DOHH2 (cell line): Measurements from ENCODE around the gene NTMT2.

ENCODE experiments used
- H3F3A ChIP-seq: fragments of 200-600 bp; sonication (generic), shearing (Covaris generic); 2 replicates; pipeline ENCODE4 v1.6.0; 2016; ENCODE audit warnings: antibody characterized with exemption, mild to moderate bottlenecking; ENCODE audit not compliant: control insufficient read depth, insufficient read depth
- H3K27ac ChIP-seq: fragments of 200-600 bp; sonication (generic); 2 replicates; pipeline ENCODE4 v1.5.1; 2014; ENCODE audit warnings: low read depth, mild to moderate bottlenecking, low read length, moderate library complexity
- H3K27me3 ChIP-seq: fragments of 200-600 bp; sonication (generic); 2 replicates; pipeline ENCODE4 v1.6.1; 2014; ENCODE audit warnings: mild to moderate bottlenecking, low read length, mixed read lengths; ENCODE audit not compliant: control insufficient read depth
- H3K36me3 ChIP-seq: fragments of 200-600 bp; sonication (generic); 2 replicates; pipeline ENCODE4 v1.6.1; 2014; ENCODE audit warnings: mild to moderate bottlenecking, low read length, moderate library complexity, mixed read lengths; ENCODE audit not compliant: control insufficient read depth
- H3K4me1 ChIP-seq: fragments of 200-600 bp; sonication (generic); 2 replicates; pipeline ENCODE4 v1.6.1; 2014; ENCODE audit warnings: mild to moderate bottlenecking, low read length, mixed read lengths; ENCODE audit not compliant: control insufficient read depth
- H3K4me2 ChIP-seq: fragments of 200-600 bp; sonication (generic); 2 replicates; pipeline ENCODE4 v1.6.0; 2014; ENCODE audit warnings: mild to moderate bottlenecking, low read length, moderate library complexity
- H3K4me3 ChIP-seq: fragments of 200-600 bp; sonication (generic); 2 replicates; pipeline ENCODE4 v1.5.1; 2014; ENCODE audit warnings: mild to moderate bottlenecking, low read length, mixed read lengths
- H3K79me2 ChIP-seq: fragments of 200-600 bp; sonication (generic); 2 replicates; pipeline ENCODE4 v1.6.1; 2014; ENCODE audit warnings: mild to moderate bottlenecking, low read length, mixed read lengths; ENCODE audit not compliant: control insufficient read depth
- H3K9me2 ChIP-seq: fragments of 200-600 bp; sonication (generic); replicated peaks from 2 replicates; pipeline ENCODE4 v1.6.1; 2014; ENCODE audit warnings: mild to moderate bottlenecking, low read length, mixed read lengths; ENCODE audit not compliant: control insufficient read depth
- H3K9me3 ChIP-seq: fragments of 200-600 bp; sonication (generic); 2 replicates; pipeline ENCODE4 v1.6.1; 2014; ENCODE audit warnings: antibody characterized with exemption, low read length, mixed read lengths; ENCODE audit not compliant: control insufficient read depth, insufficient read depth
- H4K20me1 ChIP-seq: fragments of 200-600 bp; sonication (generic); 2 replicates; pipeline ENCODE4 v1.6.0; 2014; ENCODE audit warnings: low read depth, mild to moderate bottlenecking, antibody characterized with exemption, low read length, moderate library complexity; ENCODE audit not compliant: control insufficient read depth, insufficient read depth
- EZH2phosphoT487 ChIP-seq: fragments of 200-600 bp; sonication (generic); IDR thresholded peaks from 2 replicates; pipeline ENCODE4 v1.6.1; 2017; ENCODE audit warnings: borderline replicate concordance, mild to moderate bottlenecking, antibody characterized with exemption, low read length, moderate library complexity, mixed read lengths
- TF ChIP-seq, protein P1 (sequence below): fragments of 200-600 bp; sonication (generic); IDR thresholded peaks from one replicate; pipeline ENCODE4 v1.5.1; 2014; ENCODE audit warnings: antibody characterized with exemption, mild to moderate bottlenecking, low read depth, low read length; ENCODE audit not compliant: poor library complexity, severe bottlenecking

Gene NTMT2

DNA sequence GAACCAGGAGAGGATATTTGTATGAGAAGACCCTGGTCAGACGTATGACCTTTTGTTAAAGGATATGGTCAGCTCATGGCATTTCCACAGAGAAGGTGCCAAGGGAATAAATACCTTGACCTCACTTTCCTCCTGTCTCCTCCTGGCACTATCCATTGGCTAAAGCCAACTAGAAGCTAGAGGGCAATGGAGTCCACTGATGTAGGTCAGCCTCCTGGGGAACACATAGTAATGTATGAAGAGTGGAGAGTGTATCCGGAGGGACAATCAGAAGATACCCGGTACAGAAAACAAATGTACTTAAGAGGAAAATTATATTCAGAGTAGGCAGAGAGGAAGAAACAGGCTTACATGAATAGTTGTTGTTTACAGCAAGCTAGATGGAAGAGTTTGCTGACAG is 698 bp upstream of the NTMT2 start:
- Histone ChIP-seq H3K36me3 (no peaks in the 10 kb centered on the region), H3K27ac (no peak overlapping the region), H3K9me3 (no peaks in the 10 kb centered on the region), H3K4me1 (no peaks in the 10 kb centered on the region), H3K27me3 (no peaks in the 10 kb centered on the region), H4K20me1 (no peaks in the 10 kb centered on the region), H3F3A (no peaks in the 10 kb centered on the region), H3K9me2 (no peaks in the 10 kb centered on the region), H3K4me3 (no peak overlapping the region), H3K79me2 (no peaks in the 10 kb centered on the region), H3K4me2 (no peak overlapping the region)
- TF ChIP-seq, protein P1, sequence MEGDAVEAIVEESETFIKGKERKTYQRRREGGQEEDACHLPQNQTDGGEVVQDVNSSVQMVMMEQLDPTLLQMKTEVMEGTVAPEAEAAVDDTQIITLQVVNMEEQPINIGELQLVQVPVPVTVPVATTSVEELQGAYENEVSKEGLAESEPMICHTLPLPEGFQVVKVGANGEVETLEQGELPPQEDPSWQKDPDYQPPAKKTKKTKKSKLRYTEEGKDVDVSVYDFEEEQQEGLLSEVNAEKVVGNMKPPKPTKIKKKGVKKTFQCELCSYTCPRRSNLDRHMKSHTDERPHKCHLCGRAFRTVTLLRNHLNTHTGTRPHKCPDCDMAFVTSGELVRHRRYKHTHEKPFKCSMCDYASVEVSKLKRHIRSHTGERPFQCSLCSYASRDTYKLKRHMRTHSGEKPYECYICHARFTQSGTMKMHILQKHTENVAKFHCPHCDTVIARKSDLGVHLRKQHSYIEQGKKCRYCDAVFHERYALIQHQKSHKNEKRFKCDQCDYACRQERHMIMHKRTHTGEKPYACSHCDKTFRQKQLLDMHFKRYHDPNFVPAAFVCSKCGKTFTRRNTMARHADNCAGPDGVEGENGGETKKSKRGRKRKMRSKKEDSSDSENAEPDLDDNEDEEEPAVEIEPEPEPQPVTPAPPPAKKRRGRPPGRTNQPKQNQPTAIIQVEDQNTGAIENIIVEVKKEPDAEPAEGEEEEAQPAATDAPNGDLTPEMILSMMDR = no peak
- TF ChIP-seq EZH2phosphoT487 = no peak

DNA sequence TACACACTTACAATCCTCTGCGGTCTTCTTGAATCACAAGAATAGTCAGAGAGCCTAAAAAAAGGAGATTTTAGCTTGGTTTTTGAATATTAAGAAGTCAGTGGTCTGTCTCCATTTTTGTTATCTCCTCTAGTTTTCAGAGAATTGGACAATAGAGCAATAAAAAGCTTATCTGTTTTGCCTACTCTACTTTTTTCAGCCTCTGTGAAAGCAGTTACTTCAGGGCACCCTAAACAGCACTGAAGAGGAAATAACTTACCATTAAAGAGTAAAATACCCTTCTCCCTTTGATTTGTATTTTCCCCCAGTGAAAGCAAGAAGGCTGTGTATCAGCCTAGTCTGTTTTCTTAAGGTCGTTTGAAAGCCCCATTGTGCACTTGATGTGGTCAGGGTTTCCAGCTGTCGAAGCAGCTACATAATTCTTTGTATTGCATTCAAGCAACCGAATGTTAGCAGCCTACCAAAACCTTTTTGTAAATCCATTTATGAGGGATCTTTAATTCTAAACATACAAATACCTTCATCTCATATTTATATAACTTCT is 1.0 kb downstream of the NTMT2 start:
- H3K79me2 ChIP-seq = no peaks in the 10 kb centered on the region
- no peaks in the 10 kb centered on the region for H4K20me1 ChIP-seq
- no peak overlapping the region for H3K27ac ChIP-seq
- no peak overlapping the region for H3K4me3 ChIP-seq
- TF ChIP-seq, protein P1 = no peak
- TF ChIP-seq EZH2phosphoT487 = no peak
- no peaks in the 10 kb centered on the region for H3F3A ChIP-seq
- H3K36me3 ChIP-seq = no peaks in the 10 kb centered on the region
- H3K9me3 ChIP-seq = no peaks in the 10 kb centered on the region
- H3K27me3 ChIP-seq = no peaks in the 10 kb centered on the region
- H3K9me2 ChIP-seq = no peaks in the 10 kb centered on the region
- H3K4me1 ChIP-seq = no peaks in the 10 kb centered on the region
- no peak overlapping the region for H3K4me2 ChIP-seq

DNA sequence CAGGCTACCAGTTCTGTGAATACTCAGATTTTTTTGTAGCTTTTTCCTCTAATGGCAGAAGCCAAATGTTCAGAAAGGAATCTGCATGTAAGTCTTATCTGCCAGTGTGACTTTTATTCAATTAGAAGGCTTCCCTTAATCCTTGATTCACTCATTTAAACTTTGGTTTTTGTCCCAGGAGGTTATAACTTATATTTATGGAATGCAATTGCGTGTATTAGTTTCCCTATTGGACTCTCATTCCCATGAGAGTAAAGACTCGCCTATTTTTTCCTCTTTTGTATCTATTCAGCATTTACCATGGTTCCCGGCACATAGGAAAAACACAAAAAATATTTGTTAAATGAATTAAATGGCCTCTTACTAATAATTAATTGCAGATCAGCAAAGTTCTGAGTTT is 3.5 kb downstream of the NTMT2 start:
- H3K79me2 ChIP-seq = no peaks in the 10 kb centered on the region
- no peak overlapping the region for H3K4me2 ChIP-seq
- TF ChIP-seq, protein P1 = no peak
- no peak for TF ChIP-seq EZH2phosphoT487
- no peak overlapping the region for H3K27ac ChIP-seq
- no peaks in the 10 kb centered on the region for H3F3A ChIP-seq
- H3K4me1 ChIP-seq = no peaks in the 10 kb centered on the region
- no peaks in the 10 kb centered on the region for H3K27me3 ChIP-seq
- no peaks in the 10 kb centered on the region for H4K20me1 ChIP-seq
- H3K9me3 ChIP-seq = no peaks in the 10 kb centered on the region
- H3K36me3 ChIP-seq = no peaks in the 10 kb centered on the region
- no peak overlapping the region for H3K4me3 ChIP-seq
- H3K9me2 ChIP-seq = no peaks in the 10 kb centered on the region
